ENCODE results near the gene ZNF383.
"Not testable (repeated sequence)": the region's sequence is repeated elsewhere in the genome, so short reads cannot be mapped to it uniquely, and the experiment has no call there.

The ZNF383 gene

DNA sequence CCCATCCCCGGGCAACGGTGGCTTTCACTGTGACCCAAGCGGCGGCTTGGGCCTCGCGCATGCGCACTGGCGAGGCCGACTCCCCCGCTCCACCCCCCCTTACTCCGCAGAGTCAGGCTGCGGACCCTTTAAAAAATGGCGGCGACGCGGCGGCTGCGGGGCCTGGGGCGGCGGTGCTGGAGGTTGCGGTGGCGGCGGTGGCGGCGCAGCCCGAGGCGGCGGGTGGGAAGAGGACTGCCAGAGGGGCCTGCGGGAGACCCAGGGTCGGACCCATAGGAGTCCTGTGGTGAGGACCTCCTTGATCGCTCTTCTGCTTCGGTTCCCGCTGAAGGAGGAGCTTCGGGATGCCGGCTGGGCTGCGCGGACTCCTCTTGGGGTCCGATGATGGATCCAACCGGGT, 76.2 kb downstream of the ZNF383 start:
- DNase-seq = not testable (repeated sequence)

All from NCI-H1694 treated with DMSO at 0.1 percent for 48 hours (cell line).